Activated naive CD8-positive, alpha-beta T cell treated with anti-CD3 and anti-CD28 coated beads, Interleukin-2, amount 50 U/mL, for 24 hours (primary cell): ENCODE results near the gene FLNB.
"Not testable (repeated sequence)": the region's sequence is repeated elsewhere in the genome, so short reads cannot be mapped to it uniquely, and the experiment has no call there.

Experiments
- ATAC-seq: fragments of 150-1000 bp; cut with Tn5 transposase; one replicate; pipeline ENCODE4 v1.10.0; 2021
- DNase-seq: peaks from one replicate; pipeline ENCODE4 v3.0.0; 2021
- H3K27ac Mint-ChIP-seq: one replicate; pipeline ENCODE4 v1.8.0; 2021; ENCODE audit warnings: mild to moderate bottlenecking, mixed read lengths
- H3K27me3 Mint-ChIP-seq: one replicate; pipeline ENCODE4 v1.8.0; 2021; ENCODE audit warnings: mixed read lengths
- H3K36me3 Mint-ChIP-seq: one replicate; pipeline ENCODE4 v1.8.0; 2021; ENCODE audit warnings: low read depth, mixed read lengths
- H3K4me1 Mint-ChIP-seq: one replicate; pipeline ENCODE4 v1.8.0; 2021; ENCODE audit warnings: mixed read lengths
- H3K4me3 Mint-ChIP-seq: one replicate; pipeline ENCODE4 v1.8.0; 2021; ENCODE audit warnings: mild to moderate bottlenecking, moderate library complexity, mixed read lengths
- H3K9me3 Mint-ChIP-seq: one replicate; pipeline ENCODE4 v1.8.0; 2021; ENCODE audit warnings: mixed read lengths

Gene FLNB

GRCh38 chr3:57973715-57974477, 34.3 kb upstream of the FLNB start:
- no peak overlapping the region for H3K4me3 Mint-ChIP-seq
- H3K36me3 Mint-ChIP-seq: no peaks in the 10 kb centered on the region
- no peaks in the 10 kb centered on the region for H3K9me3 Mint-ChIP-seq
- H3K27me3 Mint-ChIP-seq: no peaks in the 10 kb centered on the region
- no peaks in the 10 kb centered on the region for H3K4me1 Mint-ChIP-seq
- DNase-seq (no peak), ATAC-seq (no peak)
- H3K27ac Mint-ChIP-seq: no peak overlapping the region

GRCh38 chr3:57974796-57975388, 33.3 kb upstream of the FLNB start:
- no peaks in the 10 kb centered on the region for H3K27me3 Mint-ChIP-seq
- DNase-seq (no peak), ATAC-seq (no peak)
- no peaks in the 10 kb centered on the region for H3K9me3 Mint-ChIP-seq
- H3K27ac Mint-ChIP-seq: no peak overlapping the region
- no peaks in the 10 kb centered on the region for H3K4me1 Mint-ChIP-seq
- no peak overlapping the region for H3K4me3 Mint-ChIP-seq
- no peaks in the 10 kb centered on the region for H3K36me3 Mint-ChIP-seq

- H3K27ac Mint-ChIP-seq: no peak overlapping the region
- H3K36me3 Mint-ChIP-seq: no peaks in the 10 kb centered on the region
- H3K9me3 Mint-ChIP-seq: no peaks in the 10 kb centered on the region
- H3K27me3 Mint-ChIP-seq: no peaks in the 10 kb centered on the region
- no peak overlapping the region for H3K4me3 Mint-ChIP-seq
- ATAC-seq (no peak), DNase-seq (no peak)
- peaks cover 6% of the 10 kb centered on the region for H3K4me1 Mint-ChIP-seq
These were observed 30.4 kb upstream of the FLNB start for GRCh38 chr3:57977818-57978235.

GRCh38 chr3:57978316-57978715, 29.9 kb upstream of the FLNB start:
- ATAC-seq: no peak
- Mint-ChIP-seq H3K27me3 (no peaks in the 10 kb centered on the region), H3K9me3 (no peaks in the 10 kb centered on the region), H3K27ac (no peak overlapping the region), H3K36me3 (no peaks in the 10 kb centered on the region), H3K4me1 (peaks cover 11% of the 10 kb centered on the region), H3K4me3 (no peak overlapping the region)
- DNase-seq: no peak

- DNase-seq: no peak
- Mint-ChIP-seq H3K36me3 (no peaks in the 10 kb centered on the region), H3K9me3 (no peaks in the 10 kb centered on the region), H3K4me3 (no peak overlapping the region), H3K27me3 (no peaks in the 10 kb centered on the region), H3K27ac (no peak overlapping the region), H3K4me1 (peaks cover 23% of the 10 kb centered on the region)
- no peak for ATAC-seq
These were observed 27.8 kb upstream of the FLNB start for GRCh38 chr3:57980416-57980815.

- DNase-seq: no peak
These were observed 26.6 kb upstream of the FLNB start for GRCh38 chr3:57981483-57982087.

GRCh38 chr3:57982561-57983243, 25.5 kb upstream of the FLNB start:
- ATAC-seq: no peak
- H3K27ac Mint-ChIP-seq: peak overlapping the region; percentile 22
- H3K4me1 Mint-ChIP-seq: peaks cover 23% of the 10 kb centered on the region
- H3K4me3 Mint-ChIP-seq: no peak overlapping the region
- no peaks in the 10 kb centered on the region for H3K27me3 Mint-ChIP-seq
- no peaks in the 10 kb centered on the region for H3K9me3 Mint-ChIP-seq
- no peak for DNase-seq
- H3K36me3 Mint-ChIP-seq: no peaks in the 10 kb centered on the region

More at GRCh38 chr3:57981483-57982087, 26.6 kb upstream of the FLNB start:
- no peak for ATAC-seq
- Mint-ChIP-seq H3K4me1 (peaks cover 23% of the 10 kb centered on the region), H3K27ac (peak overlapping the region; percentile 27), H3K9me3 (no peaks in the 10 kb centered on the region), H3K27me3 (no peaks in the 10 kb centered on the region), H3K4me3 (no peak overlapping the region), H3K36me3 (no peaks in the 10 kb centered on the region)

- Mint-ChIP-seq H3K36me3 (no peaks in the 10 kb centered on the region), H3K9me3 (no peaks in the 10 kb centered on the region), H3K4me3 (no peak overlapping the region), H3K27ac (peak overlapping the region; percentile 78), H3K4me1 (peaks cover 23% of the 10 kb centered on the region), H3K27me3 (no peaks in the 10 kb centered on the region)
- ATAC-seq (peak; percentile 97), DNase-seq (peak; percentile 60)
These were observed 24.3 kb upstream of the FLNB start for GRCh38 chr3:57983734-57984518.

- no peaks in the 10 kb centered on the region for H3K36me3 Mint-ChIP-seq
- no peaks in the 10 kb centered on the region for H3K9me3 Mint-ChIP-seq
- H3K27ac Mint-ChIP-seq: no peak overlapping the region
- DNase-seq (no peak), ATAC-seq (no peak)
- H3K4me3 Mint-ChIP-seq: no peak overlapping the region
- H3K4me1 Mint-ChIP-seq: peaks cover 23% of the 10 kb centered on the region
- no peaks in the 10 kb centered on the region for H3K27me3 Mint-ChIP-seq
These were observed 22.8 kb upstream of the FLNB start for GRCh38 chr3:57985176-57985983.

GRCh38 chr3:57985984-57986246, 22.3 kb upstream of the FLNB start:
- H3K4me3 Mint-ChIP-seq: no peak overlapping the region
- H3K36me3 Mint-ChIP-seq: no peaks in the 10 kb centered on the region
- ATAC-seq (no peak), DNase-seq (no peak)
- no peaks in the 10 kb centered on the region for H3K27me3 Mint-ChIP-seq
- H3K27ac Mint-ChIP-seq: no peak overlapping the region
- no peaks in the 10 kb centered on the region for H3K9me3 Mint-ChIP-seq
- peaks cover 23% of the 10 kb centered on the region for H3K4me1 Mint-ChIP-seq

GRCh38 chr3:57986261-57986660, 22.0 kb upstream of the FLNB start:
- Mint-ChIP-seq H3K27ac (no peak overlapping the region), H3K9me3 (no peaks in the 10 kb centered on the region), H3K4me3 (no peak overlapping the region), H3K27me3 (no peaks in the 10 kb centered on the region), H3K36me3 (no peaks in the 10 kb centered on the region), H3K4me1 (peaks cover 23% of the 10 kb centered on the region)
- ATAC-seq: no peak
- no peak for DNase-seq

- H3K27ac Mint-ChIP-seq, DNase-seq, H3K36me3 Mint-ChIP-seq, ATAC-seq, H3K4me1 Mint-ChIP-seq, H3K9me3 Mint-ChIP-seq, H3K27me3 Mint-ChIP-seq, H3K4me3 Mint-ChIP-seq: not testable (repeated sequence)
These were observed 19.0 kb upstream of the FLNB start for GRCh38 chr3:57989198-57989597.

- H3K4me1 Mint-ChIP-seq: no peaks in the 10 kb centered on the region
- DNase-seq: no peak
- H3K4me3 Mint-ChIP-seq: no peak overlapping the region
- H3K36me3 Mint-ChIP-seq: no peaks in the 10 kb centered on the region
- no peak overlapping the region for H3K27ac Mint-ChIP-seq
- no peaks in the 10 kb centered on the region for H3K27me3 Mint-ChIP-seq
- no peak for ATAC-seq
- no peaks in the 10 kb centered on the region for H3K9me3 Mint-ChIP-seq
These were observed 18.6 kb upstream of the FLNB start for GRCh38 chr3:57989646-57990045.
